Thoracic aorta (tissue), 2 donors: ENCODE results near the gene NPPA. TPM values are rescaled to one million over a fixed set of nuclear protein-coding genes. Genes with fewer than 3 reads are reported as not detected.

Source experiments
- ATAC-seq: fragments of 150-250 bp; one replicate; pipeline ENCODE4 v1.8.0; 2017; ENCODE audit warnings: low read depth; ENCODE audit not compliant: insufficient number of reproducible peaks, low FRiP score
- DNase-seq: peaks from one replicate; pipeline ENCODE4 v3.0.0-alpha.2; 2020; ENCODE audit warnings: low spot score
- H3K27ac ChIP-seq, 2 donors: fragments of 200-600 bp; sonication (generic); 1 replicate in 1 of 2; 2 replicates in 1 of 2; pipeline ENCODE4 v1.5.1; 2016; ENCODE audit warnings: mild to moderate bottlenecking in 2 of 2, moderate library complexity in 2 of 2
- H3K27me3 ChIP-seq: fragments of 200-600 bp; sonication (generic); replicated peaks from 2 replicates; pipeline ENCODE4 v1.6.0; 2016; ENCODE audit warnings: mild to moderate bottlenecking; ENCODE audit not compliant: insufficient read depth
- H3K36me3 ChIP-seq: fragments of 200-600 bp; sonication (generic); one replicate; pipeline ENCODE4 v1.5.1; 2016
- H3K4me1 ChIP-seq, 2 donors: fragments of 200-600 bp; sonication (generic); 1 replicate in 1 of 2; 2 replicates in 1 of 2; pipeline versions ENCODE4 v1.5.1 to v1.6.0; 2016; ENCODE audit warnings: low read depth in 2 of 2, mild to moderate bottlenecking in 1 of 2; ENCODE audit not compliant: control insufficient read depth in 1 of 2
- H3K4me3 ChIP-seq: fragments of 200-600 bp; sonication (generic); 2 replicates; pipeline ENCODE4 v1.5.1; 2016; ENCODE audit warnings: mild to moderate bottlenecking
- H3K9me3 ChIP-seq: fragments of 200-600 bp; sonication (generic); 2 replicates; pipeline ENCODE4 v1.5.1; 2016
- total RNA-seq, 2 donors: library from RNA; depleted of rRNA; stranded (reverse); fragments of >200 nt; gene quantifications; one replicate each; pipeline versions ENCODE4 v1.1.0 to v1.2.3, GENCODE V29; 2016
- TF ChIP-seq, protein P1 (sequence below): fragments of 200-600 bp; sonication (generic); IDR thresholded peaks from one replicate; pipeline ENCODE4 v1.5.1; 2019; ENCODE audit warnings: antibody characterized with exemption

NPPA gene
- total RNA-seq, 2 donors from 2014 or later = not detected

DNA sequence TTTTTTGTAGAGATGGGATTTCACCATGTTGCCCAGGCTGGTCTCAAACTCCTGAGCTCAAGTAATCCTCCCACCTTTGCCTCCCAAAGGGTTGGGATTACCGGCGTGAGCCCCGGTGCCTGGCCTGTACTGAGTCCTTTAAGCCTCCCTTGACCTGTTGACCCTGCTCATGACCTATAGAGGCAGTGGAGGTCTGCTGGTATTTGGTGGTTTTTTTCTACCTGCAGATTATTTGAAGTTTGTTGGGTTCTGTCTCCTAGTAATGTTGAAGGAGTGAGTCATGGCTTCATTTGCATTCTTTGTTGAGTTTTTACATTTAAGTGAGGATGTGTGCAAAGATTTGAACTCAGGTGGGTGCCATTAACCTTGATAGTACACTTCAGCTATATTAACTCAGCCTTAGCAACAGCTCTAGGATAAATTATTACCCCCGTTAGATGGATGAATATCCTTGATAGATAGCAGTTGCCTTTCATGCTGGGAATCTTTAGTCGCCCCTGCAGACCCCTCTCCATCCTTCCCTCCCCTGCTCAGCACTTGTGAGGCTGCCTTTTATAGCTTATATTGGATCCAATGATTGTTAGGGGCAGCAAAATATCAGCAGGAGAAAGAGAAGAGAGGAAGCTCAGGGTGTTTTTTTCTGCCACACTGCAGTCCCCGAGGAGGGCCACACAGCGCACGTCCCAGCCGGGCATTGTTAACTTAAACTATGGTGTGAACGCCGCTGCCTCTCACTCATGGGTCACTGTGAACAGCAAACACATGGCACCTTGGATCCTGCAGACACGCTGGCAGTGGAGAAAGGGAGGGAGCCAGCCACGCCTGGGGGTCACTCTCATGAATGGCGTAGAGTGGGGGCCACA, 26.0 kb upstream of the NPPA start:
- Histone ChIP-seq H3K27me3 (no peaks in the 10 kb centered on the region), H3K4me3 (no peak overlapping the region), H3K9me3 (no peaks in the 10 kb centered on the region), H3K4me1 (peaks cover 0 to 10% of the 10 kb centered on the region in 2 donors), H3K36me3 (no peaks in the 10 kb centered on the region), H3K27ac (no peak overlapping the region)
- DNase-seq = no peak
- ATAC-seq = no peak
- TF ChIP-seq, protein P1, sequence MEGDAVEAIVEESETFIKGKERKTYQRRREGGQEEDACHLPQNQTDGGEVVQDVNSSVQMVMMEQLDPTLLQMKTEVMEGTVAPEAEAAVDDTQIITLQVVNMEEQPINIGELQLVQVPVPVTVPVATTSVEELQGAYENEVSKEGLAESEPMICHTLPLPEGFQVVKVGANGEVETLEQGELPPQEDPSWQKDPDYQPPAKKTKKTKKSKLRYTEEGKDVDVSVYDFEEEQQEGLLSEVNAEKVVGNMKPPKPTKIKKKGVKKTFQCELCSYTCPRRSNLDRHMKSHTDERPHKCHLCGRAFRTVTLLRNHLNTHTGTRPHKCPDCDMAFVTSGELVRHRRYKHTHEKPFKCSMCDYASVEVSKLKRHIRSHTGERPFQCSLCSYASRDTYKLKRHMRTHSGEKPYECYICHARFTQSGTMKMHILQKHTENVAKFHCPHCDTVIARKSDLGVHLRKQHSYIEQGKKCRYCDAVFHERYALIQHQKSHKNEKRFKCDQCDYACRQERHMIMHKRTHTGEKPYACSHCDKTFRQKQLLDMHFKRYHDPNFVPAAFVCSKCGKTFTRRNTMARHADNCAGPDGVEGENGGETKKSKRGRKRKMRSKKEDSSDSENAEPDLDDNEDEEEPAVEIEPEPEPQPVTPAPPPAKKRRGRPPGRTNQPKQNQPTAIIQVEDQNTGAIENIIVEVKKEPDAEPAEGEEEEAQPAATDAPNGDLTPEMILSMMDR = no peak

DNA sequence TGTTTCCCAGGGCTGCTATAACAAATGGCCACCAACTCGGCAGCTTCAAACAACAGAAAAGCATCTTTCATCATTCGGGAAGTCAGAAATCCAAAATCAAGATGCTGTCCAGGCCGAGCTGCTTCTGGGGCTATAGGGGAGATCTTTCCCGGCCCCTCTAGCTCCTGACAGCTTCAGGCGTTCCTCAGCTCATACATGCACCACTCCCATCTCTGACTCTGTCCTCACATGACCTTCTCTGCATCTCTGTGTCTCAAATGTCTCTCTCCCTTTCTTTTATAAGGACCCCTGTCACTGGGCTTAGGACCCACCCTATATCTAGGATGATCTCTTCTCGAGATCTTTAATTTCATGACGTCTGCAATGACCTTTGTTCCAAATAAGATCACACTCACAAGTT, 25.0 kb upstream of the NPPA start:
- TF ChIP-seq, protein P1 = no peak
- Histone ChIP-seq H3K27me3 (no peaks in the 10 kb centered on the region), H3K27ac (no peak overlapping the region), H3K4me1 (peaks cover 0 to 10% of the 10 kb centered on the region in 2 donors), H3K4me3 (no peak overlapping the region), H3K9me3 (no peaks in the 10 kb centered on the region), H3K36me3 (no peaks in the 10 kb centered on the region)
- ATAC-seq = no peak
- DNase-seq = no peak

DNA sequence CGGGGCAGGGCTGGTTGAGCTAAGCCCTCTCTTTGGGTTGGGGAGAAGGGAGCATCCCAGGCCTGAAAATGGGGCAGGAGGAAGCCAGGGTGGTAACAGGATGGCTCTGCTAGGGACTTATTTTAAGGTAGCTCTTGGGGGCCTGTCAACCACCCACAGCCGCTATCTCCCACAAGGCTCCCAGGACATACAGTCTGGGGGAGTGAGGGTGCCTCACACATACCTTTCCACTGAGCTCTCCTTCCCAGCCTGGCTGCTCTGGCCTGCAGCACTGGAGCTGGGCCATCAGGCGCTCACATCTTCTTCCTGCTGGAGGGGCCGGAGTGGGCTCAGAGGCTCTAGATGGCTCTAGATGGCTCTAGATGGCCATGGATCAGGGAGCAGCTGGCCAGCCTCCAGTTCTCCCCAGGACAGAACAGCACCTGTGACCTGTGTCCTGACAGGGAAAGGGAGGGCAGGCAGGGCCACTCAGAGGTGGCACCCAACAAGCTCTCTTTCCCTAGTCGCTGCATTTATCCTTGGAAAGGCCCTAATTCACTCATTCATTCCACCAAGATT, 22.1 kb upstream of the NPPA start:
- no peaks in the 10 kb centered on the region for H3K36me3 ChIP-seq
- TF ChIP-seq, protein P1 = no peak
- ATAC-seq = no peak
- peaks cover 0 to 9% of the 10 kb centered on the region in 2 donors for H3K4me1 ChIP-seq
- no peak for DNase-seq
- H3K27me3 ChIP-seq = no peaks in the 10 kb centered on the region
- no peaks in the 10 kb centered on the region for H3K9me3 ChIP-seq
- no peak overlapping the region for H3K4me3 ChIP-seq
- H3K27ac ChIP-seq = no peak overlapping the region

DNA sequence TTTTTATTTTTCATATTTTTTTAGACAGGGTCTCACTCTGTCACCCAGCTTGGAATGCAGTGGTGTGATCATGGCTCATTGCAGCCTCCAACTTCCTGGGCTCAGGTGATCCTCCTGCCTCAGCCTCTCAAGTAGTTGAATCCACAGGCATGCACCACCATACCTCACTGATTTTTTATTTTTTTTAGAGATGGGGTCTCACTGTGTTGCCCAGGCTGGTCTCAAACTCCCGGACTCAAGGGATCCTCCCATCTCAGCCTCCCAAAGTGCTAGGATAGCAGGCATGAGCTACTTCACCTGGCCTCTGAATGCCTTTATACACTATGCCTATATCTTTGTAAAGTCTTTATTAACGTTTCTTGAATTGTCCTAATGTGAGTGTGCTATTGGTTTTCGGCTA, 21.5 kb upstream of the NPPA start:
- peaks cover 0 to 4% of the 10 kb centered on the region in 2 donors for H3K4me1 ChIP-seq
- H3K27ac ChIP-seq = no peak overlapping the region
- no peaks in the 10 kb centered on the region for H3K36me3 ChIP-seq
- no peak for ATAC-seq
- no peak for DNase-seq
- H3K27me3 ChIP-seq = no peaks in the 10 kb centered on the region
- H3K4me3 ChIP-seq = no peak overlapping the region
- TF ChIP-seq, protein P1 = no peak
- H3K9me3 ChIP-seq = no peaks in the 10 kb centered on the region

DNA sequence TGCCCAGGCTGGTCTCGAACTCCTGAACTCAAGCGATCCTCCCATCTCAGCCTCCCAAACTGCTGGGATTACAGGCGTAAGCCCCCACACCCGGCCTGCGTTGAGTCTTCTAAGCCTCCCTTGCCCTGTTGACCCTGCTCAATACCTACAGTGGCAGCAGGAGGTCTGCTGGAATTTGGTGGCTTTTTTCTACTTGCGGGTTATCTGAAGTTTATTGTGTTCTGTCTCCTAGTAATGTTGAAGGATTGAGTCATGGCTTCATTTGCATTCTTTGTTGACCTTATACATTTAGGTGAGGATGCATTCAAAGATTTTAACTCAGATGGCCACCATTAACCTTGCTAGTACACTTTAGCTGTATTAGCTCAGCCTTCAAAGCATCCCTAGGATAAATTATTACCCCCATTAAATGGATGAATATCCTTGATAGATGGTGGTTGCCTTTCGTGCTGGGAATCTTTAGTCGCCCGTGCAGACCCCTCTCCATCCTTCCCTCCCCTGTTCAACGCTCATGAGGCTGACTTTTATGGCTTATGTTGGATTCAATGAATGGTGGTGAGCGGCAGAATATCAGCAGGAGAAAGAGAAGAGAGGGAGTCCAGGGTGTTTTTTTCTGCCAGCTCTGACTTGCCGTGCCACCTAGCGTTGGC, 20.9 kb upstream of the NPPA start:
- TF ChIP-seq, protein P1 = no peak
- Histone ChIP-seq H3K9me3 (no peaks in the 10 kb centered on the region), H3K36me3 (no peaks in the 10 kb centered on the region), H3K27me3 (no peaks in the 10 kb centered on the region), H3K4me3 (no peak overlapping the region), H3K27ac (no peak overlapping the region), H3K4me1 (no peaks in the 10 kb centered on the region)
- ATAC-seq (no peak), DNase-seq (no peak)
